Measurements from ENCODE around the gene SYT14.

The SYT14 gene

GRCh38 chr1:210214573-210215409, 276.8 kb downstream of the SYT14 start:
- no peak for DNase-seq

DNA sequence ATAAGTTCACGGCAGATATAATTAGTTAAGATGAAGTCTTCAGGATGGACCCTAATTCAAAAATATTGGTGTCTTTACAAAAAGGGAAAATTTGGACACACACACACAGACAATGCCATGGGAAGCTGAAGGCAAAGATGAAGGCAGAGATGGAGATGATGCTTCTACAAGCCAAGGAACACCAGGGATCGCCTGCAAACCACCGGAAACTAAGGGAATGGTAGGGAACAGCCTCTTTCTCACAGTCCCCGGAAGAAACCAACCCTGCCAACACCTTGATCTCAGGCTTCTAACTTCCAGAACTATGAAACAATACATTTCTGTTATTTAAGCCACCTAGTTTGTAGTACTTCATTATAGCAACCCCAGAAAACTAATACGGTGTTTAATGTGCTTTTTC, 279.5 kb downstream of the SYT14 start:
- DNase-seq, result no peak

DNA sequence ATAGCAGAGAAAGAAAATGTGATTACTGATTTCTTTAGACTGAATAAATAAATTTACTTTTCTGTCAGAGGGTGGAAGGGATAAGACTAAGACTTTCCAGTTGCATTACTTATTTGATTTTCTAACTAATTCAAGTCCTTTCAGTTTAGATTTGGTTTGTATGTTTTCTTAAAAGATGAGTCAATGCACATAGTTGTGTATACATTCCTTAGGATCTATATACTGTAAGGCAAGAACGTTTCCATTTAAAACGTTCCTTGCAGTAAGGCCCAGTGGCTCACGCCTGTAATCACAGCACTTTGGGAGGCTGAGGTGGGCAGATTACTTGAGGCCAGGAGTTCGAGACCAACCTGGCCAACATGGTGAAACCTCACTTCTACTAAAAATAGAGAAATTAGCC, 280.0 kb downstream of the SYT14 start:
- no peak for DNase-seq
